Measurements from ENCODE around the gene ZNF462. TPM values are rescaled to one million over a fixed set of nuclear protein-coding genes. Genes with fewer than 3 reads are reported as not detected.

Gene ZNF462
- total RNA-seq, 2 experiments from 2014 or later, result not detected

DNA sequence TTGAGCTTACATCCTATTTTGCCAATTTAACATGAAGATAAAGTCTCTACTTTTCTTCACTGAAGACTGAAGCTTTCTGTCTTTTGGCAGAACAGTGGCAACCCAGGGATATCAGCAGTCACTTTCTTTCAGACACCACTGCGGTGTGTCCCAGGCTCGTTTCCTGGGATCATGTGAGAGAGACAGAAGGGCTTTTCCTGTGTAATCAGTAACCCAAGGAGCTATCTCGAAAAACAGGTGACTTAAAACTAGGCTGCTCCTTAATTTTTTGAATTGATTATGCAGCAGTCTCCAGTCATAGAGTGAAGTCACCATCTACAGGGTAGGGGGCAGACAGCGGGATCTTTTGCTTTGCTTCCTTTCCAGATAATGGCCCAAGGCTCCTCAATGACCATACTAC is 68.5 kb downstream of the ZNF462 start:
- intact Hi-C loops (cut with micrococcal nuclease), result no loop called here
- H3K27ac Mint-ChIP-seq, result no peak overlapping the region
- POLR2A ChIA-PET, result no interaction called here
- ATAC-seq (no peak), DNase-seq (no peak)
- no peaks in the 10 kb centered on the region for H3K9me3 Mint-ChIP-seq
- H3K27me3 Mint-ChIP-seq, result no peaks in the 10 kb centered on the region
- CTCF ChIA-PET, result no interaction called here
- no peaks in the 10 kb centered on the region for H3K4me1 Mint-ChIP-seq (ENCODE audit: low read depth)
- no peak overlapping the region for H3K4me3 Mint-ChIP-seq
- TF ChIP-seq, protein P1, sequence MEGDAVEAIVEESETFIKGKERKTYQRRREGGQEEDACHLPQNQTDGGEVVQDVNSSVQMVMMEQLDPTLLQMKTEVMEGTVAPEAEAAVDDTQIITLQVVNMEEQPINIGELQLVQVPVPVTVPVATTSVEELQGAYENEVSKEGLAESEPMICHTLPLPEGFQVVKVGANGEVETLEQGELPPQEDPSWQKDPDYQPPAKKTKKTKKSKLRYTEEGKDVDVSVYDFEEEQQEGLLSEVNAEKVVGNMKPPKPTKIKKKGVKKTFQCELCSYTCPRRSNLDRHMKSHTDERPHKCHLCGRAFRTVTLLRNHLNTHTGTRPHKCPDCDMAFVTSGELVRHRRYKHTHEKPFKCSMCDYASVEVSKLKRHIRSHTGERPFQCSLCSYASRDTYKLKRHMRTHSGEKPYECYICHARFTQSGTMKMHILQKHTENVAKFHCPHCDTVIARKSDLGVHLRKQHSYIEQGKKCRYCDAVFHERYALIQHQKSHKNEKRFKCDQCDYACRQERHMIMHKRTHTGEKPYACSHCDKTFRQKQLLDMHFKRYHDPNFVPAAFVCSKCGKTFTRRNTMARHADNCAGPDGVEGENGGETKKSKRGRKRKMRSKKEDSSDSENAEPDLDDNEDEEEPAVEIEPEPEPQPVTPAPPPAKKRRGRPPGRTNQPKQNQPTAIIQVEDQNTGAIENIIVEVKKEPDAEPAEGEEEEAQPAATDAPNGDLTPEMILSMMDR (IDR thresholded peaks at IDR 0.05), result no peak
- H3K36me3 Mint-ChIP-seq (ENCODE audit: low read depth), result no peaks in the 10 kb centered on the region

DNA sequence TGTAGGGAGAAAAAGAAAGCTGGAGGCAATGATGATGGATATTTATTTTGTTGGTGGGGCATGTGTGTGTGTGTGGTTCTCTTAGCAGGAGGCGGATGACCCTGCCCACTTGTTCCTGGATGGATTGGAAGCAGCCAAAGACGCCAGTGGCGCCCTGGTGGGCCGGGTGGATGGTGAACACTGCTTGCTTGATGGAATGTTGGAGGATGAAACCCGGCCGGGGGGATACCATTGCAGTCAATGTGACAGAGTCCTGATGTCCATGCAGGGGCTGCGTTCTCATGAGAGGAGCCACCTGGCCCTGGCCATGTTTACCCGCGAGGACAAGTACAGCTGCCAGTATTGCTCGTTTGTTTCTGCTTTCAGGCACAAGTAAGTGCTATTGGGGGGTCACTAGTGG is 69.2 kb downstream of the ZNF462 start:
- H3K36me3 Mint-ChIP-seq (ENCODE audit: low read depth), result no peaks in the 10 kb centered on the region
- no peaks in the 10 kb centered on the region for H3K4me1 Mint-ChIP-seq (ENCODE audit: low read depth)
- ChIA-PET POLR2A (no interaction called here), CTCF (no interaction called here)
- TF ChIP-seq, protein P1 (IDR thresholded peaks at IDR 0.05), result no peak
- ATAC-seq (no peak), DNase-seq (no peak)
- no peaks in the 10 kb centered on the region for H3K27me3 Mint-ChIP-seq
- H3K9me3 Mint-ChIP-seq, result no peaks in the 10 kb centered on the region
- intact Hi-C loops (cut with micrococcal nuclease), result no loop called here
- H3K4me3 Mint-ChIP-seq, result no peak overlapping the region
- no peak overlapping the region for H3K27ac Mint-ChIP-seq

DNA sequence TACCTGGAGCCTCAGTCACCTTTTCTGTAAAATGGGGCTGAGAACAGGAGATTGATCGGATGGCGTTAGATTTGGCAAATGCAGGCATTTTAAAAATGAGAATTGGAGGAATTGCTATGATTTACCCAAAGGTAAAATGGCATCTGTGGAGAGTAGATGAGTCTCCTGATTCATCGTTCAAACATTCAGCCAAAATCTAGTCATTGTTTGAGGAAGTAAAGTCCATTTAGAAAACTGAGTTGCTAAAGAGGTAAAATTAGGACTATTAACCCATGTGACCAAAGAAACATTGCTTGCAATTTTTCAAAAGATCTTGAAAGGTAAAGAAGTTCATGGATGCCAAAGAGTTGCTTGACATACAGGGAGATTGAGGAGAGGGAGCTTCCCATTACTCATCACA is 69.7 kb downstream of the ZNF462 start:
- intact Hi-C loops (cut with micrococcal nuclease), result no loop called here
- no peaks in the 10 kb centered on the region for H3K36me3 Mint-ChIP-seq (ENCODE audit: low read depth)
- ChIA-PET POLR2A (no interaction called here), CTCF (no interaction called here)
- no peak overlapping the region for H3K4me3 Mint-ChIP-seq
- ATAC-seq, result no peak
- no peaks in the 10 kb centered on the region for H3K4me1 Mint-ChIP-seq (ENCODE audit: low read depth)
- H3K27ac Mint-ChIP-seq, result no peak overlapping the region
- H3K27me3 Mint-ChIP-seq, result no peaks in the 10 kb centered on the region
- no peaks in the 10 kb centered on the region for H3K9me3 Mint-ChIP-seq
- TF ChIP-seq, protein P1 (IDR thresholded peaks at IDR 0.05), result no peak
- DNase-seq, result no peak

DNA sequence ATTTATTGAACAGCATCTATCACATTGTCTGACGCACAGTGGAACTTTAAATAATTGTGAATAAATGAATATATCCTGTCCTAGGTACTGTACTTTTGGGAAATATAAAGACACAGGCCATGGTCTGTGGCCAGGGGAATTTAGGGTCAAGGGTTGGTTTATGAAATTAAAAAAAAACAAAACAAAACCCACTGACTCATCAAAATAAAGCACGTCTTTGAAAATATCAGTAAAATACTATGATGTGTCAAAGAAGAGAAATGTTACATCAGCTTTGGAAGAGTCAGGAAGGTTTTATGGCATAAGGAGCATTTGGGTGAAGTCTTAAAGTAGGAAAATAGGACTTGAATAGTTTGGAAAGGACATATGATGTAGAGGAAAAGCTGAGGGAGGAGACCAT is 70.5 kb downstream of the ZNF462 start:
- TF ChIP-seq, protein P1 (IDR thresholded peaks at IDR 0.05), result no peak
- no peaks in the 10 kb centered on the region for H3K9me3 Mint-ChIP-seq
- ChIA-PET POLR2A (interaction anchor here (0.6 kb wide), 1 partner anchor 74 kb away, joined by 3 read pairs; no protein-coding TSS in a partner anchor), CTCF (no interaction called here)
- no peaks in the 10 kb centered on the region for H3K27me3 Mint-ChIP-seq
- H3K36me3 Mint-ChIP-seq (ENCODE audit: low read depth), result no peaks in the 10 kb centered on the region
- no peak overlapping the region for H3K27ac Mint-ChIP-seq
- intact Hi-C loops (cut with micrococcal nuclease), result no loop called here
- ATAC-seq (no peak), DNase-seq (no peak)
- H3K4me1 Mint-ChIP-seq (ENCODE audit: low read depth), result no peaks in the 10 kb centered on the region
- no peak overlapping the region for H3K4me3 Mint-ChIP-seq

DNA sequence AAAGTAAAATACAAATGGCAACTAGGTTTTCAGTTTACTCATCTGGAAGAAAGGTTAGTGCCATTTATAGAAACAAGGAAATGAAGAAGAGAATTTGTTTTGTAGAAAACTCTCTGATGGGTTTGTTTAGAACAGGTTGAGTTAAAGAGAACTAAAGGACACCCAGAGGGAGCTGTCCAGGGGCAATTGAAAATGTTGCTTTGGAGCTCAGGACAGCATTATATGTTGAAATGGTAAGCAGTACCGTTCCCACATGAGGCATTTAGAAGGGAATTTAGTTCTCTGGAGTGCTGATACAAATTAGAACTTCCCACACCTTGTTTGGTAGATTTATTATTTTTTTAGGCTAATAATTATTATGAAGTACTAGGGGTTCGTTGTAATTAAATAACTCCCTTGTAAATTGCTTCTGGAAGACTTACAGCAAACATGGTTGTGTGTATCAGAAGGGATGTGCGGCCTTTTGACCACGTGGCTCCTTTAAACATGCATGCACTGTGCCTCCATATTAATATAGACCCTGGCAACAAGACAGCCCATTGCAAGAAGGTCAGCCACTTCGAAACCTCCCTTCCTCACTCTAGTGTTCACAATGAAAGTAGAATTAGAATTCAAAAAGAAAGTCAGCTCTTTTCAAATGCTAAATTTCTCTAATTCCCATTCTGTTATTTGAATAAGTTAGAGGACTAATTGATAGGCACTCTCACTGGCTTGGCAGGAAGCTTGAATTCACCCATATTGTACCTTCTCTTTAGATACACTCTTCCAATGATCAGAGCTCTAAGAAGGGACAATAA is 71.7 kb downstream of the ZNF462 start:
- no peak overlapping the region for H3K27ac Mint-ChIP-seq
- no peaks in the 10 kb centered on the region for H3K4me1 Mint-ChIP-seq (ENCODE audit: low read depth)
- TF ChIP-seq, protein P1 (IDR thresholded peaks at IDR 0.05), result no peak
- intact Hi-C loops (cut with micrococcal nuclease), result no loop called here
- H3K27me3 Mint-ChIP-seq, result no peaks in the 10 kb centered on the region
- no peak overlapping the region for H3K4me3 Mint-ChIP-seq
- no peaks in the 10 kb centered on the region for H3K36me3 Mint-ChIP-seq (ENCODE audit: low read depth)
- CTCF ChIA-PET, result interaction anchor here (0.5 kb wide), 1 partner anchor 1184 kb away, joined by 3 read pairs; no protein-coding TSS in a partner anchor
- ATAC-seq (no peak), DNase-seq (no peak)
- H3K9me3 Mint-ChIP-seq, result no peaks in the 10 kb centered on the region
- POLR2A ChIA-PET, result no interaction called here
